ENCODE measurements around the gene RASGRF2.
A peak's percentile ranks its signal among the peaks of the same experiment; 100 is the strongest.

The RASGRF2 gene

DNA sequence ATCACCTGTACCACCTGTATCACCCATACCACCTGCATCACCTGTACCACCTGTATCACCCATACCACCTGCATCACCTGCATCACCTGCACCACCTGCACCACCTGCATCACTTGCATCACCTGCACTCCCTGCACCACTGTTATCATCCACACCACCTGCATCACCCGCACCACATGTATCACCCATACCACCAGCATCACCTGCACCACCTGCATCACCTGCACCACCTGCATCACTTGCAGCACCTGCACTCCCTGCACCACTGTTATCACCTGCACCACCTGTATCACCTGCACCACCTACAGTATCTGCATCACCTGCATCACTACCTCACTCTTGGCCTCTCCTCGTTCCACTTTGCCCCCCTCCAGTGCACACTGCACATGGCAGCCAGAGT lies 209.8 kb downstream of the RASGRF2 start:
- no peak for DNase-seq (ENCODE audit: low spot score)

GRCh38 chr5:81171769-81172168 lies 211.6 kb downstream of the RASGRF2 start:
- DNase-seq (ENCODE audit: low spot score): no peak

- DNase-seq (ENCODE audit: low spot score): no peak
Measured at GRCh38 chr5:81172710-81173109, 212.5 kb downstream of the RASGRF2 start.

- no peak for DNase-seq (ENCODE audit: low spot score)
Measured at GRCh38 chr5:81177061-81177460, 216.9 kb downstream of the RASGRF2 start.

DNA sequence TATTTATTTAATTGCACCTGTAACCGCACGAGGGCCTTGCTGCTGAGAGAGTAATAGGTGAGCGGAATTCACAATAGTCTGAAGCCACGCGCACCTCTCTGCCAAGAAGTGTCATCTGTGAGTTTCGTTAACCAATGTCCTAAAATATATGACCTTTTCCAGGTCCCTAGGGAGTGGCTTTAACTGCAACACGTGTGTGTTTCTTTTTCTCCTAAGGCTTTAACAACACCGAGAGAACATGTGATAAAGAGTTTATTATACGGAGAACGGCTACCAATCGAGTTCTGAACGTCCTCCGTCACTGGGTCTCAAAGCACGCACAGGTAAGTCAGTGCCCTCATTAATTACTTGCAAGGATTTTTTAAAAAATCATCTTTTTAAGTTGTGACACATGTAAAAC lies 219.8 kb downstream of the RASGRF2 start:
- no peak for DNase-seq (ENCODE audit: low spot score)

- no peak for DNase-seq (ENCODE audit: low spot score)
Measured at GRCh38 chr5:81180780-81181460, 220.8 kb downstream of the RASGRF2 start.

- DNase-seq (ENCODE audit: low spot score): no peak
Measured at GRCh38 chr5:81181576-81182316, 221.6 kb downstream of the RASGRF2 start.

DNA sequence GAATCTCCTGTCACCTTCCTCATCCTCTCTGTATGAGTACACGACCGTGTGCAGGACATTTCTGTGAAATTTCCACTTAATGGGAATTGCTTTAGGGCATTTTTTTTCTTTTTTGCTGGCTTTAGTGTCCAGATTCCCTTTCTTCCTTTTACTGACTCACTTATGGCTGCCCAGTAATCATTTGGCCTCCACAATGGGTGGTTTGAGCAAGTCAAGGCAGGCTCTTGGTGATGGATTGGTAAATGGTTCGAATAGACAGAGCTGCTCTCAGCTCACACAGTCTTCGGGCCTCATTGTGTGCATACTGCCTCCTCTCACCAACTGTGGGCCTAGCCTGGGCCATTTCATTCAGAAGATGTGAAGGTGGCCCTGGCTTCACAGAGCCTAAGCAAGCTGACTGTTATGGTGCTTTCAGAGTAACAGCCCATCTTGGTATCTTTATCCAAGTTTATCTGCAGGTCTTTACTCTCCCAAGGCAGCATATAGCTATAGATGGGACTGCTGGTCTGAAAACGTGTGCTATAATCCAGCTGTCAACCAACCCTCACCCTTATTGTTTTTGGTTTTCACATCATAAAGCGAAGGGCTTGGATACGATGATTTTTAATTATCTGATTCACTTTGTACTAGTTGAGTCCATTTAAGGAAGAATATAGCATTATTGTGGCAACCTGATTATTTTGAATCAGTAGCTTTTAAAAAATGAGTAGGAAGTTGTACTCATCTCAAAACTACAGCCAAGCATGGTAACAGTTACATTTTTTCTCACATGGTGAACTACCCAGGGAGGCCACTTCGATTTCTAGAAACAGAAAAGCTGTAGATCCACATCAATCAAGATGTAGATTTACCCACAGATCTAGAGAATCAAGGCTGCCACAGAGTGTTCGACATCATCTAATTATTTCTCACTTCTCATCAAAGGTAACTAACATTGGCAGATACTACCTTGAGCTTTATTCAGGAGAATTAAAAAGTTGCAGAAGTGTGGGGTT lies 222.5 kb downstream of the RASGRF2 start:
- peak; percentile 71 for DNase-seq (ENCODE audit: low spot score)

- no peak for DNase-seq (ENCODE audit: low spot score)
Measured at GRCh38 chr5:81183811-81184748, 223.9 kb downstream of the RASGRF2 start.

DNA sequence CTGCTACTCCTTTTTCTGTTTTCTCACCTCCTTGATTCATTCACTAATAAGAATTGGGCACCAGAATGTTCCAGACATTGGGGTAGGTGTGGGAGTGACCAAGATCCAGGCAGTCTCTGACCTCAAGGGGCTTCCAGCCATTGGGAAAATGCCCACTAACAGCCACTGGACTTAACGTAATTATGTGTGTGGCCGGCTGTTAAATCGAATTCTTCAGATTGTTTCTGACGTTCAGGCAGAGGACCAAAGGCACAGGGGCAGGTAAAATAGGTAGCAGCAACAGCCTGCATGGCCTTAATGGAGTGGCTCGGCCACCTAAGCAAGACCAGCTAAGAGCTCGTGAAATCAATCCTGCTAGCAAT lies 224.6 kb downstream of the RASGRF2 start:
- no peak for DNase-seq (ENCODE audit: low spot score)

- no peak for DNase-seq (ENCODE audit: low spot score)
Measured at GRCh38 chr5:81187885-81188284, 227.7 kb downstream of the RASGRF2 start.

DNA sequence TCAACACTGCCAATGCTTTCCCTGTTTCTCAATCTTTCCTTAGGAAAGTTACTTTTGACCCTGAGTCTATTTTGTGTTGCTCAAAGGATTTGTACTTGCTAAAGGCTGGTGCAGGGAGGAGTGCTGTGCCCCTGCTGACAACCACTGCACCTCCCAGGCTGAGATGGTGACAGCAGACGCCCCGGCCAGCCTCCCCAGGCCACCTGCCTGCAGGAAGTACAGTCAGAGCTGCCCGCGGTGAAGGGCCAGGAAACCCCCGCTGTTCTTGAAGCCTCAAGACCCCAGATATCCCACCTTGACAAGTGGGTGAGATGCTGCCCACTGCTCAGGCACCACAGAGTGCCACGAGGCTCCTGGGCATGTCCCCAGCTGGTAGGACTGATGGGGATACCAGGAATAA lies 228.8 kb downstream of the RASGRF2 start:
- no peak for DNase-seq (ENCODE audit: low spot score)

DNA sequence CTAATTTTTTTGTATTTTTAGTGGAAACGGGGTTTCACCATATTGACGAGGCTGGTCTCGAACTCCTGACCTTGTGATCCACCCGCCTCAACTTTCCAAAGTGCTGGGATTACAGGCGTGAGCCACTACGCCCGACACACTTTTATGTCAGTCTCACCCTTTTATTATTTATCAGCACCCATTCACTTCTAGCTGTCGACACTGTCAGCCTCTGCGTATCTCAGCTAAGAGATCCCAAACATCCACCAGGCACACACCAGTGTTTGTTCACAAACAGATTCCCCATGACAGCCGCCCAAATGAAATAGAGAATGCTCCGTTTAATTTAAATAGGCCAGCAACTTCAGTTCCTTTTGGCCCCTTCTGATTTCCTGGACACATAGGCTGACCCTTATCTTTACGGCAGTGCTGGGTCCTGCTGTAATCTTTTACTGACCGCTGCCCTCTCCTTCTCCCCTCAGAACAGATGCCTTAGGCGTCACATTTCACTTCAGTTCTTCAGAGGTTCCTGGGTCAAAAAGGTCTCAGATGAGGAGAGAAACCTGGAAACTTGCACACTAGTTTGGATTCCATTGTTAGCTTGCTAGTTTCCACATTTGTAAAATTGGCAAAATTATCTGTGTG lies 229.8 kb downstream of the RASGRF2 start:
- no peak for DNase-seq (ENCODE audit: low spot score)

DNA sequence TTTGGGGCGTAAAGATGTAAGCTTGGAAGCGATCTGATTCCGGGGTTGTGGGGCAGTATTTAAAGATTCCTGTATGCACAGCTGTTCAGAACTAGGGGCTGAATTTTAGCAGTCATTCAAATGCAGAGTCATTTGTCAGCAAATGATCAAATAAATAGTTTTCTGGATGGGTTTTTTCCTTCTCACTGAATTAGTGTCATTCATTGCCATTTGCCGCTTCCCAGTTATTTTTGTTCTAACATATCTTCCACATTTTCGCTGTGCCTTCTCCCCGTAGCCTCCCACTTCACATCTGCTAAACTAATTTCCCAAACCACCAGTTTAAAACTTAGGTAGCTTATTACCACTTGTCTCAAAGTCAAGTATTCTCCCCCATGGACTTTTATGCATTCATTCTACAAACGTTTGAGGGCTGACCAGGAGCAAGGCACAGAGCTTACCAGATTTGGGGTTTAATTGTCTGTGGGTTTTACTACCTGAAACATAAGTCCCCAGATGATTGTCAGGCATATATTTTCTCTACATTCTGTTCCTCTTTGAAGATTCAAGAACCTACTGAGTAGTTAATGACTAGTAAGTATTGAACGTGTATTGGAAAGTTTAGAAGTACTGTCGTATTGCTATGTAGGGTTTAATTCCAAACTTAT lies 231.7 kb downstream of the RASGRF2 start:
- DNase-seq (ENCODE audit: low spot score): no peak

GRCh38 chr5:81192373-81192750 lies 232.2 kb downstream of the RASGRF2 start:
- no peak for DNase-seq (ENCODE audit: low spot score)

DNA sequence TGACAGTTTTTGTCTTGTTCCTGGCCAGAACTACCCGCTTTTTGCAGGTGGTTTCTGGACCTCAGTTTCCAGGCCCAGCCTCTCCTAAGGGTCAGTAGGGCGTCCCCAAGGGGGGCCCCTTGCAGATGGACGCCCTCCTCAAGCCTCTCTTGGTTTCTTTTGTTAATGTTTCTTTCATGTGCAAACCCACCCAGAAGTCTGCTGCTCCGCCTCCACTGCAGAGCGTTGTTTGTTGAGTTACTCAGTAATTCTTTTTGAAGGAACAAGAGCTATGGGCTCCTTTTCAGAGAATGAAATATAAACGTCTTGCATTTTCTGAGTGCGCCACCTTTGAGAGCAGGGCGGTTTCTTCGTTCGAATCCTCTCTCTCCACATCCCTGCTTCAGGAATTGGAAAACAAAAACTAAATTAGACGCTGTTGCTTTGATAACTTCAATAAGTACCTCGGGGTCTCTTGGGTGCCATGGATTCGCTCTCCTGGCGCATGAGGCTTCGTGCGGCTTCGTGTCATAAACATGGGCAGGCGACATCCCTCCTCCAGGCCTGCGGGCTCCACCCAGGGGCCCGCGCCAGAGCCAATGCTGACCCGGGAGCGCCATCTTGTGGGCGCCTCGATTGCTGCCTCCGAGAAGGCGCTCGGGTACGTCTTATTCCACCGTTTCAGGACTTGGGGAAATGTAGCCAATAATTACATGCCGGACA lies 234.6 kb downstream of the RASGRF2 start:
- peak; percentile 86 for DNase-seq (ENCODE audit: low spot score)

- DNase-seq (ENCODE audit: low spot score): no peak
Measured at GRCh38 chr5:81195335-81195929, 235.3 kb downstream of the RASGRF2 start.

GRCh38 chr5:81202655-81203054 lies 242.5 kb downstream of the RASGRF2 start:
- no peak for DNase-seq (ENCODE audit: low spot score)

DNA sequence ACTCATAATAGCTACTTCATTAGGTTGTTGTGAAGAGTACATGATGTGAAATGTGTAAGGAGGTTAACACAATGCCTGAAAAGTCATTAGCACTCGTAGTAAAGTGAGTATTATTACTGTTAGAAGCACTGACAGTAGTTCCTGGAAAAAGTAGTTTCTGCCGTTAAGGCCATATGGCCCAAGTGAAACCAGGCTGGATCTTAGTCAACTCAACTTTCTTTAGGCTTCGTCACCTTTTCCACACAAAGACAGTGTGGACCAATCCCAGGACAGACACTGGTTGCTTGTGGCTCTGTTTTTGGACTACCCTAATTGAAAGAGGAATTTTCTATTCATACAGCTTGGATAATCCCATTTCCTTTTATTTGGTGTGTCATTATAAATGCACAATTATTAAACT lies 243.6 kb downstream of the RASGRF2 start:
- DNase-seq (ENCODE audit: low spot score): no peak

- DNase-seq (ENCODE audit: low spot score): no peak
Measured at GRCh38 chr5:81204205-81204604, 244.0 kb downstream of the RASGRF2 start.
